Activated T-cell treated with anti-CD3 and anti-CD28 coated beads, Interleukin-2, amount 50 U/mL, for 72 hours (primary cell): ENCODE measurements around the gene ATP6V0A1. TPM values are rescaled to one million over a fixed set of nuclear protein-coding genes. Genes with fewer than 3 reads are reported as not detected.
"Not testable (repeated sequence)": the region's sequence is repeated elsewhere in the genome, so short reads cannot be mapped to it uniquely, and the experiment has no call there.

Experiments used
- ATAC-seq, 2 donors: fragments of 150-1000 bp; cut with Tn5 transposase; replicated peaks in 1 of 2; 2 replicates each; pipeline ENCODE4 v1.10.0; 2021; ENCODE audit warnings: moderate library complexity in 2 of 2, mild to moderate bottlenecking in 1 of 2
- DNase-seq, 2 donors: peaks; one replicate each; pipeline ENCODE4 v3.0.0; 2021 to 2022; ENCODE audit warnings: mixed read lengths in 1 of 2
- H3K27ac Mint-ChIP-seq: one replicate; pipeline ENCODE4 v1.8.0; 2022; ENCODE audit warnings: mild to moderate bottlenecking, moderate library complexity, mixed read lengths
- H3K27me3 Mint-ChIP-seq: one replicate; pipeline ENCODE4 v1.8.0; 2022; ENCODE audit warnings: low read depth, mixed read lengths
- H3K36me3 Mint-ChIP-seq, 2 donors: one replicate each; pipeline ENCODE4 v1.8.0; 2022; ENCODE audit warnings: mixed read lengths in 2 of 2, mild to moderate bottlenecking in 1 of 2; ENCODE audit not compliant: insufficient read depth in 2 of 2
- H3K4me1 Mint-ChIP-seq: one replicate; pipeline ENCODE4 v1.8.0; 2022; ENCODE audit warnings: low read depth, mixed read lengths
- H3K4me3 Mint-ChIP-seq, 2 donors: one replicate each; pipeline ENCODE4 v1.8.0; 2022; ENCODE audit warnings: mild to moderate bottlenecking in 2 of 2, mixed read lengths in 2 of 2, moderate library complexity in 2 of 2
- H3K9me3 Mint-ChIP-seq, 2 donors: one replicate each; pipeline ENCODE4 v1.8.0; 2022; ENCODE audit warnings: mixed read lengths in 2 of 2
- total RNA-seq, 2 donors: library from RNA; stranded (reverse); gene quantifications; one replicate each; pipeline ENCODE4 v1.2.3, GENCODE V29; 2022

ATP6V0A1 gene
- total RNA-seq, 2 donors from 2014 or later = 22.1 TPM

DNA sequence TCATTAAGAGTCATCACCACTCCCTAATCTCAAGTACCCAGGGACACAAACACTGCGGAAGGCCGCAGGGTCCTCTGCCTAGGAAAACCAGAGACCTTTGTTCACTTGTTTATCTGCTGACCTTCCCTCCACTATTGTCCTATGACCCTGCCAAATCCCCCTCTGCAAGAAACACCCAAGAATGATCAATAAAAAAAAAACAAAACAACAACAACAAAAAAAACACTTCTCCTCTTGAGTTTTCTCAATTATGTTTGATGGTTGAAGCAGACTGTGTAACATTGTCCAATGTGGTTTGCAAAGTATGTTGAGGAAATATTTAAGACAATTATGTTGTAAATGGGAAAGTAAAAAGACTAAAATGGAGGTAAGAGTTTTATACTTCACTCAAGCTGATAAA lies 8.8 kb upstream of the ATP6V0A1 start:
- H3K9me3 Mint-ChIP-seq, H3K36me3 Mint-ChIP-seq, H3K4me1 Mint-ChIP-seq, H3K27me3 Mint-ChIP-seq, H3K27ac Mint-ChIP-seq, ATAC-seq, H3K4me3 Mint-ChIP-seq, DNase-seq: not testable (repeated sequence)

DNA sequence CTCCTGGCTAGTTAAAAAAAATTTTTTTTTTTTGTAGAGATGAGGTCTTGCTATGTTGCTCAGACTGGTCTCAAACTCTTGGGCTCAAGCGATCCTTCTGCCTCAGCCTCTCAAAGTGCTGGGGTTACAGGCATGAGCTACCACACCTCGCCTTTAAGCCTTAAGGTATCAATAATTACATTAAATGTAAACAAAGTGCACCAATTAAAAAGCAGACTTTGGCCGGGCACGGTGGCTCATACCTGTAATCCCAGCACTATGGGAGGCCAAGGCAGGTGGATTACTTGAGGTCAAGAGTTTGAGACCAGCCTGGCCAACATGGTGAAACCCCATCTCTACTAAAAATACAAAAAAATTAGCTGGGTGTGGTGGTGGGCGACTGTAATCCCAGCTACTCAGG lies 7.4 kb upstream of the ATP6V0A1 start:
- H3K27ac Mint-ChIP-seq, DNase-seq, H3K36me3 Mint-ChIP-seq, H3K27me3 Mint-ChIP-seq, H3K4me1 Mint-ChIP-seq, H3K4me3 Mint-ChIP-seq, ATAC-seq, H3K9me3 Mint-ChIP-seq: not testable (repeated sequence)

DNA sequence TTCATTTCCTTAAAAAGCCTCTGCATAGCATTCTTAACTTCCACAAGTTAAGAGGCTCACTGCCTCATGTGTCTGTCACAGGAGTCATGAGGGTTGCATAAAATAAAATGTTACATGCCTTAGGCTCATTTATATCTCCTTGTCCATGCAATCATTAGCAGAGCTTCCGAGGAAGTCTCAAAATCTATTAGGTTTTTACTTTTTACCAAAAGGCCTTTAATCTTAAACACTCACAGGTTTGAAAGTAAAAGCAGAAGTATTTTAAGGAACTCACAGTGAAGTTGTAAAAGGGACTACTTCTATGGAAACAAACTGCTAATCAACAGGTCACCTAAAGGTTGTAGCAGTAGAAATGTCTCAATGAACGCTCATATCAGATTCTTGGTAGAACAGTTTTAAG lies 5.2 kb upstream of the ATP6V0A1 start:
- Mint-ChIP-seq H3K27ac (no peak overlapping the region), H3K4me3 (no peak overlapping the region), H3K36me3 (peaks cover 0 to 2% of the 10 kb centered on the region in 2 donors), H3K9me3 (peaks cover 0 to 1% of the 10 kb centered on the region in 2 donors), H3K4me1 (peaks cover 23% of the 10 kb centered on the region), H3K27me3 (peaks cover 5% of the 10 kb centered on the region)
- ATAC-seq (no peak), DNase-seq (no peak)

DNA sequence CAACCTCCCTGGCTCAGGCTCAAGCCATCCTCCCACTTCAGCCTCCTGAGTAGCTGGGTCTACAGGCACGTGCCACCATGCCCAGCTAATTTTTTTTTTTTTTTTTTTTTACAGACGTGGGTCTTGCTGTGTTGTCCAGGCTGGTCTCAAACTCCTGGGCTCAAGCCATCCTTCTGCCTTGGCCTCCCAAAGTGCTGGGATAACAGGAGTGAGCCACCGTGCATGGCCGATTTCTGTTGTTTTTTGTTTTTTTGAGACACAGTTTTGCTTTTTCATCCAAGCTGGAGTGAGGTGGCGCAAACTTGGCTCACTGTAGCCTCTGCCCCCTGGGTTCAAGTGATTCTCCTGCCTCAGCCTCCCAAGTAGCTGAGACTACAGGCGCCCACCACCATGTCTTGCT lies 3.7 kb upstream of the ATP6V0A1 start:
- H3K36me3 Mint-ChIP-seq, H3K27me3 Mint-ChIP-seq, H3K9me3 Mint-ChIP-seq, H3K27ac Mint-ChIP-seq, H3K4me3 Mint-ChIP-seq, DNase-seq, ATAC-seq: not testable (repeated sequence)
- peaks cover 36% of the 10 kb centered on the region for H3K4me1 Mint-ChIP-seq

DNA sequence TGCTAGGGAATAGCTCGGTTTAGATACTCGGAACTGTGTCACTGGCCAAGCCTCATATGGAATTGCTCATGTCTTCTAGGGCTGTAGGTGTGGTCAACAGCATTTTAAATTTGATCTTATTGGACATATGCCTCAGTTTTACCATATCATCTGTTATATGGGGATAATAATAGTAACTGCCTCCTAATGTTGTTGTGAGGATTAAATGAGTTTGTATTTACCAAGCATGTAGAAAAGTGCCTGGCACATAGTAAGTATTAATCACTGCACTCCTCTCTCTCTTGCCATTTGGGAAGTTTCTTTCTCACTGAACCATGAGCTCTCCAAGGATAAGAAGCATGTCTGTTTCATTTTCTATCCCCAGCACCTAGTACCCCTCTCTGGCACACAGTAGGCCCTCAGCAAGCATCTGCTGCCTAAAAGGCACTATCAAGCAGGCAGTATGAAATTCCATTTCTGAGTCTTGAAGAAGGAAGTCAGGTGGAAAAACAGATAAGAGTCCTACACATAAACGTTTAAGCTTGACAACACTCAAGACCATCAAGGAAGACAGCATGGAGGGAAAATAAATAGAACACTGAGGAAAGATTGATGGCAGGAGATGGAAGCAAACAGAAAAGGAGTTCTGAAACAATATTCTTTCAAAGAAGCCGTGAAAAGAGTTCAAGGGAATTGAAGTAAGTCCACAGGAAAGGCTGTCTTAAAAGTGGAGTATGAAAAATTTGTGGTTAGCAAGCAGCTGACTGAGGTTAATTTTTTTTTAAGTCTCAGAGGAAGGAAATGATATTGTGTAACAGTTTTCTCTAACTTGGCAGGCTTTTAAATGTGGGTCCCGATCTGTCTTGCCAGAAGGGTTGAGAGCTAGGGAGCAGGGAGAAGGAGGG lies 2.2 kb upstream of the ATP6V0A1 start:
- Mint-ChIP-seq H3K4me1 (peaks cover 40% of the 10 kb centered on the region), H3K9me3 (peaks cover 0 to 1% of the 10 kb centered on the region in 2 donors), H3K36me3 (peaks cover 2% of the 10 kb centered on the region in 2 donors), H3K27ac (no peak overlapping the region), H3K4me3 (peak overlapping the region; percentile 16 to 91), H3K27me3 (peaks cover 5% of the 10 kb centered on the region)
- no peak for ATAC-seq
- no peak for DNase-seq

DNA sequence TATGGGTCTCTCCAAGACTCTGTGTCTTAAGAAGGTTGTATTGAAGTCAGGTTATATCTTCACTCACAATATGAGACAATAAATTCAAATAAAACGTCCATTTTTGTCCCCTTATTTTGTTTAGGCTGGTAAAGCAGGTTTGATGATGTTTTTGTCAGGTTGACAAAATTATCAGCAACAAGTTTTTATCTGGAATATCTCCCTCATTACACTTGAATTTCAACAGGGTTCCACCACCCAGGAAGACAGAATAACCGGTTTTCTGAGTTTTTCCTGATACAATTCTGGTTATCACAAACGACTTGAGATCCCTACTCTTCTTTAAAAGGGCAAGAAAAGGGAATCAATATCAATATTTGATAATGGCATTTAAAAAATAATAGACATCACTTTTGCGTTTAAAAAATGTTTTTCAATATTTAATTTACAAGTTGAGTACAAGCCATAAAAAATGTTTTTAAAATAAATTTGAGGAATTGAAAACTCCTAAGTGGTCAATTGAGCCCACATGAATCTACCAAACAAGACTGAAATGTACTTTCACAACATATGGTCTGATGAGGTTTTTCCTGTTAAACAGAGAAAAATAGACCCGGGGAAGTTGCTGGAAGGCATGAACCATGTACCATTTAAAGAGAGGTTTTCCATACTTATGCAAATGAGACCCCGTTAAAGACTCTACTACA lies 1.4 kb upstream of the ATP6V0A1 start:
- peaks cover 5% of the 10 kb centered on the region for H3K27me3 Mint-ChIP-seq
- H3K27ac Mint-ChIP-seq = peak overlapping the region; percentile 12
- H3K36me3 Mint-ChIP-seq = peaks cover 2% of the 10 kb centered on the region in 2 donors
- DNase-seq (no peak), ATAC-seq (no peak)
- H3K4me1 Mint-ChIP-seq = peaks cover 40% of the 10 kb centered on the region
- H3K9me3 Mint-ChIP-seq = peaks cover 0 to 1% of the 10 kb centered on the region in 2 donors
- H3K4me3 Mint-ChIP-seq = peak overlapping the region; percentile 16 to 91

DNA sequence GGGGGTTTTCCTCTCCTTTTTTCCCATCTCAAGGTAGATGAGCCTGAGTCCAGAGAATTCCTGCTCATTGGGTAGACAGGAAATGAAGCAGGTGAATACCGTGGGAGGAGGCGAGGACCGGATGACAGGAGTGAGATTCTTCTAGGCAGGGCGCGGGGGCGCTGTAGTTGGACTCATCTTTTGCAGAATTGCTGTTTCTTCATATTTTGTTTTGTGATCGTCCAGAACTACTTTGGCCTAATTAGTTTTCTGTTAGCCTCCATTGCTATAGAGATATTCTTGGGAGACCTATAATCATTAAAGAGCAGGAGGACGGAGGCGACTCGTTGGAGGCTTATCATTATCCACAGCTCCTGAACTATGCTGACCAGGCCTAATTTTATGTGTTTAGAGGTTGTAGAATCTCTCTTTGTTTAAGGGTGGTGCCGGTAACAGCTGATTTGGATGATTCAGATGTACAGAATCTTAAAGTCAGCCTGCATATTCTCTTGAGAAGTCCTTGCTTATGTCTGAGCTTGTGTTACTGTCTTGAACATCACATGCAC lies 650 bp downstream of the ATP6V0A1 start:
- Mint-ChIP-seq H3K9me3 (peaks cover 0 to 1% of the 10 kb centered on the region in 2 donors), H3K4me3 (peak overlapping the region; percentile 91 to 94), H3K27ac (peak overlapping the region; percentile 94), H3K36me3 (peaks cover 2% of the 10 kb centered on the region in 2 donors), H3K27me3 (no peaks in the 10 kb centered on the region), H3K4me1 (peaks cover 40% of the 10 kb centered on the region)
- ATAC-seq (peak; percentile 29 to 41), DNase-seq (peak; percentile 46 to 60)

DNA sequence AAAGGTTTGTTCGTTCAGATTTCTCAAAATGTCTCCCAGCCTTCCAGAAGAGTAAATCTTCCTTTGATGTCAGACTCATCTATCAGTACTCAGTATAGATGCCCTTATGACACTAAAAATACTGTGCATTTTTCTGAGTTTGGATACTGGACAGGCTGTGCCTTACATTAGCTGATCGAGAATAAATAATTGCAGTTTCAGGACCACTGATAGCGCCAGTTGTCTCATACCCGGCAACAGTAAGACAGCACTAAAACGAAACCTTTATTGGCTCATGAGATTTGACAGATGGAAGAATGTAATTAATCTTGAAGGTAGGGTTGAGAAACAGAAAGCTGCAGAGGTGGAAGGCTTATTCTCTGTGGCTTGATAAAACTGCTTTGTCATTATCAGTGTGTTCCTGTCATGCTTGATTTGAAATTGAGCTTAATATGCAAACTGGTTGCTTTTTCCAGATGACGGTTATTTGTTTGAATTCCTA lies 1.2 kb downstream of the ATP6V0A1 start:
- H3K4me3 Mint-ChIP-seq = peak overlapping the region; percentile 91 to 94
- H3K27ac Mint-ChIP-seq = peak overlapping the region; percentile 80
- H3K36me3 Mint-ChIP-seq = peaks cover 2% of the 10 kb centered on the region in 2 donors
- H3K27me3 Mint-ChIP-seq = no peaks in the 10 kb centered on the region
- DNase-seq = peak in 1 of 2 donors; percentile 9
- H3K4me1 Mint-ChIP-seq = peaks cover 40% of the 10 kb centered on the region
- peaks cover 0 to 1% of the 10 kb centered on the region in 2 donors for H3K9me3 Mint-ChIP-seq
- peak; percentile 31 to 37 for ATAC-seq

DNA sequence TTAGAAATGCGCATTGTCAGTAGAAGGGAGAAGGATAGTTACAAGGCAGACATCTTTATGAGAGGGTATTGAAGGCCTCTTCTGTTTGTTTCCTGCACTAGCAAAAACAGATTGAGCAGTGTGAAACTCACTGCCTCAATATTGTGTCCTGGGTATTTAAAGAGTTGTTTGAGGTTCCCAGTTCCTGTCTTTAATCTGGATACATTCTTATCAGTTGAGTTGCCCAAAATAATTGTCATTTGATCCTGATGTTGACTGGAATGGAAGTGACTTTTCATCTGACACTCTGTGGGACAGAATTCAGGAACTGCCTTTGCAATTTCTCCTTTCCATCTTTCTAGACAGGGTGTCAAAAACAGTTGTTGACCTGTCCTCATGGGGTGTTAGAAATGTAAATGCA lies 1.7 kb downstream of the ATP6V0A1 start:
- Mint-ChIP-seq H3K4me1 (peaks cover 40% of the 10 kb centered on the region), H3K4me3 (peak overlapping the region; percentile 91 to 94), H3K27me3 (no peaks in the 10 kb centered on the region), H3K36me3 (peaks cover 2% of the 10 kb centered on the region in 2 donors), H3K9me3 (peaks cover 0 to 1% of the 10 kb centered on the region in 2 donors), H3K27ac (peak overlapping the region; percentile 80)
- DNase-seq (no peak), ATAC-seq (no peak)

DNA sequence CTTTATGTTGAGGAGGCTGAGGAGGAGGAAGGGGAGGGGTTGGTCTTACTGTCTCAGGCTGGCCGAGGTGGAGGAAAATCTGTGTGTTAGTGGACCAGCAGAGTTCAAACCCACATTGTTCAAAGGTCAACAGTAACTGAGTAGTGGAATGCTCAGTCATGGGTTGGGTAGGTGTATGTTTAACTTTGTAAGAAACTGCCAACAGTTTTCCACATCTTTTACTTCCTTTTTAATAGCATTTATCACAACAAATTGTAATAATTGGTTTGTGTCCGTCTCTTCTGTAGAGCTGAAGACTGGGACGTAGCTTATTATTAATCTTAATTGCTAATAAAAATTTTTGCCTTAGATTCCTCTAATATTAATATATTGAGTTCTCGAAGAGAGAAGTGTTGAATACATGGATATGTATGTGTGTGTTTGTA lies 5.3 kb downstream of the ATP6V0A1 start:
- Mint-ChIP-seq H3K27ac (no peak overlapping the region), H3K4me1 (peaks cover 14% of the 10 kb centered on the region), H3K27me3 (no peaks in the 10 kb centered on the region), H3K36me3 (peaks cover 0 to 4% of the 10 kb centered on the region in 2 donors), H3K4me3 (no peak overlapping the region), H3K9me3 (no peaks in the 10 kb centered on the region)
- ATAC-seq (no peak), DNase-seq (no peak)

DNA sequence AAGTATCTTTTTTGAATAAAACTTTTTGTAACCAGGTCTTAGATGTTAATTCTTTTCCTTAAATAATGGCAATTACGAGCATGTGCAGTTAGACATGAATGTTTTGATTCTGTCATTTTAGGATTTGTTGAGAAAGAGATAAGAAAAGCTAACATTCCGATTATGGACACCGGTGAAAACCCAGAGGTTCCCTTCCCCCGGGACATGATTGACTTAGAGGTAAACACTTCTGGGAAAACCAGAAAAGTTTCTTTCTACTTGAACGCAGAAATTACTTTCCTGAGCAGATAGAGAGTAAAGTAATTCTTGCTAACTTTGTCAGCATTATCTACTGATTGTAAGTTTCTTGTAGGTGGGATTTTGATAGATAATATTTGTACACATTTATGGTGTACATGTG lies 9.2 kb downstream of the ATP6V0A1 start:
- no peak overlapping the region for H3K27ac Mint-ChIP-seq
- no peaks in the 10 kb centered on the region for H3K9me3 Mint-ChIP-seq
- no peak for DNase-seq
- H3K36me3 Mint-ChIP-seq = peaks cover 0 to 7% of the 10 kb centered on the region in 2 donors
- H3K4me1 Mint-ChIP-seq = no peaks in the 10 kb centered on the region
- ATAC-seq = no peak
- no peak overlapping the region for H3K4me3 Mint-ChIP-seq
- H3K27me3 Mint-ChIP-seq = no peaks in the 10 kb centered on the region

DNA sequence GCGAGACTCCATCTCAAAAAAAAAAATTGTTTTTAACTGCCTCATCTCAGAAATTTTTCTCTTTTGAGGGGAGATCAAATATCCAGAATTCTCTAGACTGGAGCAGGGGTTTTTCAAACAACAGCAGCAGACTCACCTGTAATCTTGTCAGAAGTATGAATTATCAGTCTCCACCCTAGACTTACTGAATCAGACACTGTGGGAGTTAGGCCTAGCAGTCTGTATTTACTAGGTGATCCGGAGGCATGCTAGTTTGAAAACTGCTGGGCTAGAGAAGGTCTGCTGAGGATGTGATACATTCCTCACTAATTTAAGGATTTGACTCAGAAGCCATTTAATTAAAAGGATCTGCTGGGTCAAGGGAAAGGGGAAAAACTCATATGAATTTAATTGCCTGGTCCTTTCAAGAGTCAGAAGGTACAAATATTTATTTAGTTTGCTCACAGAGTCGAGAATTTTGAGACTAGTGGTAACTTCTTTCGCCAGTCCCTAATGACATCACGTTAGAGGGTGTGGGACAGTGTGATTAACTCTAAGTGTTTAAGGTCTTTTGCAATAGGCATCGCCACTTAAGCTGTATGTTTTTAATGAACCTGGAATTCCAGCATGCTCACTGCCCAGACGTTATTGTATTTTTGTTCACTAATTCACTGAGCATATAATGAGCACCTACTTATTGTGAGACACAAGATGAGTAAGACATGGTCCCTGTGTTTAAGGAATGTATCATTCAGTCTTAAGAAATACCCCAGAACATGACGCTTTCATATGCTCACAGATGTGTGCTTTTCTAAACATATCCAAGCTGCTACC lies 14.2 kb downstream of the ATP6V0A1 start:
- no peaks in the 10 kb centered on the region for H3K27me3 Mint-ChIP-seq
- no peaks in the 10 kb centered on the region for H3K9me3 Mint-ChIP-seq
- no peak for DNase-seq
- no peak for ATAC-seq
- no peak overlapping the region for H3K4me3 Mint-ChIP-seq
- H3K36me3 Mint-ChIP-seq = peaks cover 6 to 11% of the 10 kb centered on the region in 2 donors
- H3K27ac Mint-ChIP-seq = no peak overlapping the region
- H3K4me1 Mint-ChIP-seq = no peaks in the 10 kb centered on the region
